GM19452 (cell line): ENCODE results near the gene ERN1.

Source experiments
- ATAC-seq: cut with Tn5 transposase; IDR thresholded peaks from one replicate; pipeline ENCODE4 v1.9.1; 2021; ENCODE audit not compliant: unreplicated experiment

The ERN1 gene

GRCh38 chr17:64158406-64158805 is 28.5 kb upstream of the ERN1 start:
- no peak for ATAC-seq

DNA sequence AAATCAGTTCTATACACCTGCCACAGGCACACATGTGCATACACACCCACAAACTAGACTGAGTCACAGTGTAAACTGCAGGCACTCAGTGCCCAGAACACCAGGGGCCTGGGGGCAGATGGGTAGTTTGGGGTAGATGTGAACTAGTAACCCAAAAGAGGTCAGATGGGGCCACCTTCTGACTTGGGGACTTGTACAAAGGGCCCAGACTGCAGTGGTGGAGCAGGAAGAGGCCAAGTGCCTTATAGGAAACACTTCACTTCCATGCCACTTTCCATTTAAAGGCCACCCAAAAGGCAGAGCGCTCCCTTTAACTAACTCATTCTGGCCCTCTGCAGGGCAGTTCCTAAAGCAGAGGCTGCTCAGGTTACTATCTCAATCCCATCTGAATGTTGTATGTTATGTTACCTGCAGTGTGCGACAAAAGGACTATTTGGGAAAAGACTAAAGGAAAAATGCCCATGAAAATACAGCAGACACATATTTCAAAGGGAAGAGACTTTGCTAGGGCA is 27.8 kb upstream of the ERN1 start:
- no peak for ATAC-seq

DNA sequence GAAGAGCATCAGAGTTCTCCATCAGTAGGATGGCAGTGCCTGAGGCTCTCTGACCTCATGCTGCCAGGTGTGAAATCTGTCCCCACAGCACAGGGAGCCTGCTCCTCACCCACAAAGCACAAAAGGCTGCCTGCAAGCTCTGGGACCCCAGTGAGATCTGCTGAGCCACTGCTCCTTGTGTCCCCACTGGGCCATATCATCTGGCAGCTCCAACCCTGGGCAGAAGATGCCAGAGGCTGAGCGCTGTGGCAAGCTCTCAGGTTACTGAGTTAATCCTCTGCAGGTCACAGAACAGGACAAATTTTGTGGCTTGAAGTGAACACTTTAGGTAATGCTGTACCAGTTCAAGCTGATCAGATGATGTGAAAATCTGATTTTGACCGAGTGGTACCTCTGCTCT is 26.7 kb upstream of the ERN1 start:
- ATAC-seq: no peak

GRCh38 chr17:64155751-64156544 is 26.0 kb upstream of the ERN1 start:
- ATAC-seq: no peak

GRCh38 chr17:64155129-64155528 is 25.2 kb upstream of the ERN1 start:
- no peak for ATAC-seq

DNA sequence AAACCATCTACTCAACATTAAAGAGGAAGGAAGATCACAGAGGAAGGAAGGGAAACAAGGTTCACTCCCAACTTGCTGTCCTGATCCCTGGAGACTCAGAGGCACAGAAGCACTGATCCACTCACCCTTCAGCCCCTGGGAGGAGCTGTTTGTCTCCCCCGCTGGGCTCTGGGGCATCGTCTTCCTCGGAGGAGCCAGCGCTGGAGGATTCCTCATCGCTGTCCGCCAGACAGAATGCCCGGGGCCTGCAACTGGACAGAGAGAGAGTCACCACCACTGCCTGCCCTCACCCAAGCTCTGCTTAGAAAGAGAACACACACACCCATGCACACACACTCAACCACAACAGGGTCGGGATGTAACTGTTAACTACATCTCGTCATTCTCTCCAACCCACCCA is 24.8 kb upstream of the ERN1 start:
- ATAC-seq: no peak

DNA sequence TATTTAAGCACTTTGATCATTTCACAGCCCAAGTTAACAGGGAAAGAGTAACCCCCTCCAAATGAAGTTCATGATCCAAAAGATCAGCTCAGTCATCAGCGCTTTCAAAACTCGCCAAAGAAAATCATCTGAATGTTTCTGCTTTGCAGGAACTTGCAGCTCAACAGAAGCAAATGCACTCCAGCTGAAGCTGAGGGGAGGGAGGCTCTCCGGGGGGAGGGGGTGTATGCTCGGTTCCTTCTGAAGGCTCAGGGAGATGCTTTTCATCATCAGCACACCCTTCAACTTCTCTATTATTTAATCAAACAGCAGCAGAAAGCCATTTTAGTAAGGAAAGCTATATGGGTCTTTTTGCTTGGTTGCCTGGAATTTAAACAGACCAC is 24.4 kb upstream of the ERN1 start:
- ATAC-seq: no peak

DNA sequence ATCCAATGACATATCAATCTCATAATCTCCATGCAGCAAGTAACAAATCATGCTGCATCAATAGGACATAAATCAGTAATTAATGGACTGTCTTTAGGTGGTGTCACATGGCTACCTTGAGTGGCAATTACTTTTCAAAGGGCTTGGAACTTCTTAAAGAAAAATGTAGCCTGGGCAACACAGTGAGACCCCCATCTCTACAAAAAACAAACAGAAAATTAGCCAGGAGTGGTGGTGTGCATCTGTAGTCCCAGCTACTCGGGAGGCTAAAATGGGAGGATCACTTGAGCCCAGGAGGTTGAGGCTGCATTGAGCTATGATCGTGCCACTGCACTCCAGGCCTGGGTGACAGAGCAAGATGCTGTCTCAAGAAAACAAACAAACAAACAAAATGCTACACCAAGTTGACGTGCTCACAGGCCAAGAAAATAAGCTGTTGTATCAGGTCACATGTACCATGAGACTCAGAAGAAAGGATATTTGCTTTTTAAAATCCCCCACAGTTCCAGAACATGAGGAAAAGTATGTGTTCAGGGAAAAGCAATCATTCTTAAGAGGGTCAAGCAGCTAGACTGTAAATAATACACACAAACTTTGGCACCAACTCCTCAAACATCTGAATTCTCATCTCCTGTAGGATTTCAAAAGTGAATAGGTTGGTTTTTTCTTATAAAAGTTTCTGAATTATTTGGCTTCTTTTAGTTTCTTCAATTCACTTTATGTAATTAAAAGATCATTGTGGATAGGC is 23.8 kb upstream of the ERN1 start:
- ATAC-seq: no peak

GRCh38 chr17:64152428-64153125 is 22.6 kb upstream of the ERN1 start:
- ATAC-seq: no peak

- ATAC-seq: no peak
Observed at GRCh38 chr17:64151016-64151368, 21.0 kb upstream of the ERN1 start.

DNA sequence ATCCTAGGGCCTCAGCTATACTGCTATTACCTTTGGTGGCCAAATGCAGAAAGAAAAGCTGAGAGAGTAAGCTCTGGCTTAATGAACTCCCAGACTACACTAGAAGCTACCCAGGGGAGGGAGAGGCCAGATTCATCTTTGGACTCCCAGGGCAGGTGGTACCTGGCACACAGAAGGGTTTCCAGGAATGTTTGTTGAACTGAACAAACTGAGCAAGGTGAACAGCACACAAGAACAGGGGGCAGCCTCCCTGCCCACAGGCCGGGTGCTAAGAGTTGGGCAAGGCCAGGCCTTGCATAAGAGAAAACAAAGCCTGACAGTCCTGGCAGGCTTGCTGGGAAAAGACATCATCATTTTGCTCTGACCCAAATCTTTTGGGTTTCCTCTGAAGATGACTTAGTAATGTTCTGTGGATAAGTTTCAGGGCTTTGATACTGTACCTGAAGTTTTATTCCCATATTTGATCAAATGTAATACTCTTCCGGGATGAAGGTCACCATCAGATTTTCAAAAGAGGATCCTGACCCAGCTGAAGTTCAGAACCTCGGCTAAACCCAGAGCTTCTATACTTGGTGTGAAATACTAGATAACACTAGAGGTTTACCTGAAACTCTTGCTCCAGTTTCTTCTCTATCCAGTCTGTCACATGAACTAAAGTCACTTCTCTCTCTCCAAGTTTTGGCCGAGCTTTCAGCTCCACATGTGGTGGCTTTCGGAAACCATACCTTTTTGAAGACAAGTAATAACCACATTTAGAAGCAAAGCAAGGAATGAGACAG is 20.5 kb upstream of the ERN1 start:
- no peak for ATAC-seq

DNA sequence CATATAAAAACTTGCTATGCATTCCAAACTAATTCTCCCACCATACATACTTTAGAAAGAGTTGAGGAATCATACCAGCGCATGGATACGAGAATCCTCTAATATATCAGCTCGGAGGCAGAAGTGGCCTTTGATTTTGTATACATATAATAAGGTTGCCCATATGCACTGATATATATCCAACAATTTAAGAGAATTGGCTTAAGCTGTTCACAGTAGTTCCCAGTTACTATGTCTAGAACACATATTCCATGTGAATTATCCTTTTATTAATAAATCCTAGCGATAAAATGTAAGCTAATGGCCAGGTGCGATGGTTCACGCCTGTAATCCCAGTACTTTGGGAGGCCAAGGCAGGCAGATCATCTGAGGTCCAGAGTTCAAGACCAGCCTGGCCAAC is 19.3 kb upstream of the ERN1 start:
- no peak for ATAC-seq

DNA sequence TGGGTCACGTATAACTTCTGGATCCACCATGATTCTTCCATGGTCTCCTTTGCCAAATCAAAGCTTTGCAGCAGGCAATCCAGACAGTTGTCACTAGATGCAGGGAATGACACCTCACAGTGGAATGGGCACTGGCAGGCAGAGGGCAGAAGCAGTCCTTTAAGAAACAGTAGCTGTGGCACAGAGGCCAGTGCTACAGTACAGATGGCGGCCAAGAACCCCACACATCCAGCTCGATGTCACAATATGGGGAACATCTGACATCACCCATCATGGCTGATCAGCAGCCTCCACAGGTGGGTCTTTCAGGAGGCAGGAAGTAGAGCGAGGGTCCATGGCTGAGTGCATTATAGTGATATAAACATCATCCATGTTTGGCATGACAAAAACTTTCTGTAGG is 18.8 kb upstream of the ERN1 start:
- no peak for ATAC-seq

DNA sequence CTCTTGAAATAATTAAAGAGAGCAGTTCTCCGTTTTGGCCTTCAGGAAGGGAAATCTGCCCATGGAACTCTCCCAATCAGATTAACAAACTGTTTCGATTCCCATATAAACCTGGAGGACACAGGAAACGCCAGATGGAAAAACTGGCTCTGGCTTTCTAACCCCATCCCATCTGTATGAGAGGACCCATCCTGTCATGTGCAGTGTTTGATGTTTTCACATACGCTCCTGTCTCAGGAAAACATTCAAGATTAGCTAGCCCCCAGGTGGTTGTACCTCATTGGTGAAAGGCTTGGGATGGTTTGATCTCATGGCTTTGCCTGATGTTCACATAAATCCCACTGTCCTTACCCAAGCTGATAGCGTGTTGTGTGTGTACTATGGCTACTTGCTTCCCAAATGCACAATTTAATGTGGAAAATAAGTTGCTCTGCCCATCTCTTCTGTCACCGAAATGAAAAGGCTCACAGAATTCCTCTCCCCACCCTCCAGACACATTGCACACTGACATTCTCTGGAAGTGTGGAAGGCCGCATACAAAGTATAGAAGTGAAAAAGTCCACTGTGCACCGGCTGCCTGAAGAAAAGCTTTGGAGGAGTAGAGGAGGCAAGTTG is 18.2 kb upstream of the ERN1 start:
- ATAC-seq: no peak

- no peak for ATAC-seq
Observed at GRCh38 chr17:64147110-64148016, 17.4 kb upstream of the ERN1 start.

DNA sequence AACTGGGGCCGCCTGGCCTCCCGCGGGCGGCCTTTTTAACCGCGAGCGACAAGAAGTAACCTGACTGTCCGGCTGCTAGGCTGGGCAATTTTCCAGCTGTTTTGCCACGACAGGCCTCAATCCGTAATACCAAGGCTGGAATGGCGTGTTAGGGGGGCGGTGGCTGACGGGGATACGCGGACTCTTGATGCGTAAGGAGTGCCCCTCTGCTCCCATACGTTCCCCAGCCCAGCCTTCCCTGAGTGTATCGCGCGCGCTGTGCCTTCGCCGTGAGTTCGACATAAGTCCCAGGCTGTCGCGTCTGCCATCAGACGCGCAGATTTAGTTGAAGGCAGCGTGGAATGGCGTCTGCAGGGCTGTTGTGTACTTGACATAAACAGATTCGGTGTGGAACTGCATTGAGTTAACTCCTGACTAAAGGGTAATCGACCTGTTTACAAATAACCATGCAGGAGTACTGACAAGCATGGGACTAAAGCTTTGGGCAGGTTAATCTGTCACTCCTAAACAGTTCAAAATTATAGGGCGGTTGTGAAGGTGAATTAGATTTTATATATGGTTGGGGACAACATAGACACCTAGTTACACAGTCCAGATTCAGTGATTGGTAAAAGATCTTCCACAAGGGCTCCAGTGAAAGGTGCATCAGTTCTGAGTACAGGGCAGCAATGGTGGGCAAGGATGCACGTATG is 16.6 kb upstream of the ERN1 start:
- ATAC-seq: peak; percentile 7

DNA sequence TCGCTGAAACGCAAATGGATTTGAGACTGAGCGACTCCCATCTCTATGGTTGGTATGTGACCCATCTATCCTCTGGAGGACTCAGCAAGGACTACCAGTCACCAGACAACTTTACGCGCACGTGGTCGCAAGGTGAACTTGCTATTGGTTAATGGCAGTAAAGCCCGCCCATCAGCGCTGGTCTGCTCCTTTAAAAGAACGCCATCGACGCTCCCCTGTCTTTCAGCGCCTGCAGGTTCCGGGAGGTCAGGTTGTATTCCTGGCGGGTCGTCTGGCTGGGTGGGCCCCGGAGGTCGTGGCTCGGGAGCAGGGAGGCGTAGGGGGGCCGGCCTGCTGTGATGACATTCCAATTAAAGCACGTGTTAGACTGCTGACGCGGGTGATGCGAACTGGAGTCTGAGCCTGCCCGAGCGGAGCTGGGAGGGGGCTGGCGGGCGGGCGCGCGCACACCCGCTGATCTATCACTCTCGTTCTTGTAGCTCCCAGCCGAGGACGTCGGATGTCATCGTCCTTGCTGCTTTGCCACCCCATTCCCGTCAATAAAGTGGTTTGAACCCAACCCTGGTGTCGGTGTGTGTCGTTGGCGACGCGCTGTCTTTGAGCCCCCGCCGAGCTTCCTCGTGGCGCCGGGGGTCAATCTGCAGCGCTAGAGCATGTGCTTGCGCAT is 15.9 kb upstream of the ERN1 start:
- peak; percentile 91 for ATAC-seq

DNA sequence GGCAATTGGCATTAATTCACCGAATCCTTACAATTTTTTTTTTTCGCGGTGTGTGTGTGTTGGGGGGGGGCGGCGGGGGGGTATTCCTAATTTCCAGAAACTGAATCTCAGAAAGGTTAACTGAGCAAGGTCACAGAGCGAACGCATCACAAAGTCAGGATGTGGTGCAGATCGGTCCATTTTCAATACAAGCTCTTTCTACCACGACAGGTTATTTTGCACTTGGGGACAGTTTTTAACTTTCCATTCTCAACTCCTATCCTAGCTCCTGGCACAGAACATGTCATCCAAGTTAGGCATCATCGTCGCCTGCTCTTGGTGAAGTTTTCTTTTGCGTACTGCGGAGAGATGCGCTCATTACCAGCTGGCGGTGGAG is 15.4 kb upstream of the ERN1 start:
- no peak for ATAC-seq

GRCh38 chr17:64139542-64139941 is 9.6 kb upstream of the ERN1 start:
- ATAC-seq: no peak
